Measurements from ENCODE around the gene CCAR1.
"Not testable (repeated sequence)": the region's sequence is repeated elsewhere in the genome, so short reads cannot be mapped to it uniquely, and the experiment has no call there.

DNA sequence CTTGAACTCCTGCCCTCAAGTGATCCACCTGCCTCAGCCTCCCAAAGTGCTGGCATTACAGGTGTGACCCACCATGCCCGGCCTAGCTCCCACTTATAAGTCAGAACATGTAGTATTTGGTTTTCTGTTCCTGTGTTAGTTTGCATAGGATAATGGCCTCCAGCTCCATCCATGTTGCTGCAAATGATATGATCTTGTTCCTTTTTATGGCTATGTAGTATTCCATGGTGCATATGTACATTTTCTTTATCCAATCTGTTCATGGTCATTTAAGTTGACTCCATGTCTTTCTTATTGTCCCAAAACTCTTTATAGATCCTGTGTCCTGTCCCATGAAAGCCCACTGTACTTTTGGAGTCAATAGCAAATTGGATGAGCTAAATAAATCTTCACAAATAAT, 99.3 kb downstream of the CCAR1 start:
- TF ChIP-seq, protein P1, sequence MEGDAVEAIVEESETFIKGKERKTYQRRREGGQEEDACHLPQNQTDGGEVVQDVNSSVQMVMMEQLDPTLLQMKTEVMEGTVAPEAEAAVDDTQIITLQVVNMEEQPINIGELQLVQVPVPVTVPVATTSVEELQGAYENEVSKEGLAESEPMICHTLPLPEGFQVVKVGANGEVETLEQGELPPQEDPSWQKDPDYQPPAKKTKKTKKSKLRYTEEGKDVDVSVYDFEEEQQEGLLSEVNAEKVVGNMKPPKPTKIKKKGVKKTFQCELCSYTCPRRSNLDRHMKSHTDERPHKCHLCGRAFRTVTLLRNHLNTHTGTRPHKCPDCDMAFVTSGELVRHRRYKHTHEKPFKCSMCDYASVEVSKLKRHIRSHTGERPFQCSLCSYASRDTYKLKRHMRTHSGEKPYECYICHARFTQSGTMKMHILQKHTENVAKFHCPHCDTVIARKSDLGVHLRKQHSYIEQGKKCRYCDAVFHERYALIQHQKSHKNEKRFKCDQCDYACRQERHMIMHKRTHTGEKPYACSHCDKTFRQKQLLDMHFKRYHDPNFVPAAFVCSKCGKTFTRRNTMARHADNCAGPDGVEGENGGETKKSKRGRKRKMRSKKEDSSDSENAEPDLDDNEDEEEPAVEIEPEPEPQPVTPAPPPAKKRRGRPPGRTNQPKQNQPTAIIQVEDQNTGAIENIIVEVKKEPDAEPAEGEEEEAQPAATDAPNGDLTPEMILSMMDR (conservative IDR thresholded peaks at IDR 0.05; ENCODE audit: low read length) = not testable (repeated sequence)
- TF ChIP-seq EZH2phosphoT487 (IDR thresholded peaks at IDR 0.05; ENCODE audit: borderline replicate concordance) = not testable (repeated sequence)

All from Loucy (cell line).